ENCODE results near the gene IGLL5. TPM values are rescaled to one million over a fixed set of nuclear protein-coding genes. Genes with fewer than 3 reads are reported as not detected.

IGLL5 gene
- total RNA-seq, 1 donor, result 2.0 TPM

DNA sequence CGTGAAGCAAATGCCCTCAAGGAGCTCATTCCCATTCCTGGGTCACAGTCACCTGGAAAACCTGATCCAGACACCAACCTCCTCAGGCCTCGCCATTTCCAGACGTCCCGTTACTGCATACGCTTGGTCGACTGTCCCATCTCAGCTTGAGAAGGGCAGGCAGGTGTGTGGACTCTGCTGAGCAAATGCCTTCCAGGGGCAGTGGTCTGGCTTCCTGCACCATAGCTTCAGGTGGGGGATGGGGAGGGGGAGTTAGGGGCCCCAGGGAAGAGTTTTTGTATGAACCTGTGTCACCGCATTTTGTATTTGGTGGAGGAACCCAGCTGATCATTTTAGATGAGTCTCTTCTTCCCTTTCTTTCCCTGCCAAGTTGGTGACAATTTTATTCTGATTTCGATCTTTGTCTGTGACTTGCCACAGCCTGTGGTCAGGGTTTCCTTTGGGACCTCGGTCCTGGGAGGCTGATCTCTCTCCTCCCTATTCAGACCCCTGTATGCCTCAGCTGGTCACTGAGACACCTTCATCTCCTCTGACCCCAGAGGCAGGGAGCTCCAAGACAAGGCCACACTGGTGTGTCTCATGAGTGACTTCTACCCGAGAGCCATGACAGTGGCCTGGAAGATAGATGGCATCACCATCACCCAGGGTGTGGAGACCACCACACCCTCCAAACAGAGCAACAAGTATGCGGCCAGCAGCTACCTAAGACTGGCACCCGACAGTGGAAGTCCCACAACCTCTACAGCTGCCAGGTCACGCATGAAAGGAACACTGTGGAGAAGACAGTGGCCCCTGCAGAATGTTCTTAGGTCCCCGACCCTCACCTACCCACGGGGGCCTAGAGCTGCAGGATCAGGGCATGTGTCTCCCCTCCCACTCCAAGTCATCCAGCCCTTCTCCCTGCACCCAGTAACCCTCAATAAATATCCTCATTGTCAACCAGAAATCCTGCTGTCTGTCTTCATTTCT is 22.9 kb downstream of the IGLL5 start:
- H3K4me3 ChIP-seq (ENCODE audit: low read length), result no peak overlapping the region
- H3K4me1 ChIP-seq (ENCODE audit: insufficient read depth, low read length), result peaks cover 26% of the 10 kb centered on the region
- no peaks in the 10 kb centered on the region for H3K27me3 ChIP-seq (ENCODE audit: insufficient read depth, low read length)

DNA sequence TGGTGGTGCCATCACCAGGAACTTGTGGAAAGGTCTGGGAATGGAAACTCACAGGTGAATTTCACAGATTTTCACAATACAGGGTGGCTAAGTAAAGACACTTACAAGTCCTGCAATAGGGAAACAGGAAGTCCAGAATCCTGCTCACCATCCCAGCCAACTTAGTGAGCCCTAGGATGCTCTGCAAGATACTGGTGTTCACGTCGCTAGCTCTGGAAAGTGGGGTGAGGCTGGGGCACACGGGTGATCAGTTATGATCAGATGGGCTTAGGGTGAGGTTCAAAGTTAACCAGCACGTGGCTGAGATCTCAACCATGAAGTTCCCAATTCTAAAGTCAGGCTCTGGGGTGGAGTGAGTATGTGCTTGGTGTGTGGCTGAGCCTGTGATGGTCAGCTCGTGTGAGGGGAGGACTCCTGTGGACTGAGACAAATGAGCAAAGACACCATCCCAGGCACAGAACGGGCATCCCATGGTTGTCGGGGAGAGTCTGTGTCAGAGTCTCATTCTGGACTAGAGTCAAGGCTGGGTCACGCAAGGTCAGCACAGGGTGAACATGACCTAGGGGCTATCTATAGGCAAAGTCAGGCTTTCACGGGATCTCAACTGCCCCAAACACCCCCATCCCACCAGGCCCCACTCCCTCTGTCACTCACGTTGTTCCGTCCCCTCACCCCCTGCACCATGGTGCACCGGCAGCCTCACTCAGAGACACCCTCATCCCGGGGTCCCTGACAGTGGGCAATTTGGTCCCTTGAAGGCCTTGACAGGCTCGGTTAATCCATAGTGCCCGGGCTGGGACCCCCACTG is 23.9 kb downstream of the IGLL5 start:
- H3K4me1 ChIP-seq (ENCODE audit: insufficient read depth, low read length), result peaks cover 26% of the 10 kb centered on the region
- H3K9me3 ChIP-seq (ENCODE audit: low read depth, low read length), result no peaks in the 10 kb centered on the region
- H3K4me3 ChIP-seq (ENCODE audit: low read length), result no peak overlapping the region
- no peaks in the 10 kb centered on the region for H3K27me3 ChIP-seq (ENCODE audit: insufficient read depth, low read length)

More for the DNA sequence above, 22.9 kb downstream of the IGLL5 start:
- H3K9me3 ChIP-seq (ENCODE audit: low read depth, low read length), result no peaks in the 10 kb centered on the region

DNA sequence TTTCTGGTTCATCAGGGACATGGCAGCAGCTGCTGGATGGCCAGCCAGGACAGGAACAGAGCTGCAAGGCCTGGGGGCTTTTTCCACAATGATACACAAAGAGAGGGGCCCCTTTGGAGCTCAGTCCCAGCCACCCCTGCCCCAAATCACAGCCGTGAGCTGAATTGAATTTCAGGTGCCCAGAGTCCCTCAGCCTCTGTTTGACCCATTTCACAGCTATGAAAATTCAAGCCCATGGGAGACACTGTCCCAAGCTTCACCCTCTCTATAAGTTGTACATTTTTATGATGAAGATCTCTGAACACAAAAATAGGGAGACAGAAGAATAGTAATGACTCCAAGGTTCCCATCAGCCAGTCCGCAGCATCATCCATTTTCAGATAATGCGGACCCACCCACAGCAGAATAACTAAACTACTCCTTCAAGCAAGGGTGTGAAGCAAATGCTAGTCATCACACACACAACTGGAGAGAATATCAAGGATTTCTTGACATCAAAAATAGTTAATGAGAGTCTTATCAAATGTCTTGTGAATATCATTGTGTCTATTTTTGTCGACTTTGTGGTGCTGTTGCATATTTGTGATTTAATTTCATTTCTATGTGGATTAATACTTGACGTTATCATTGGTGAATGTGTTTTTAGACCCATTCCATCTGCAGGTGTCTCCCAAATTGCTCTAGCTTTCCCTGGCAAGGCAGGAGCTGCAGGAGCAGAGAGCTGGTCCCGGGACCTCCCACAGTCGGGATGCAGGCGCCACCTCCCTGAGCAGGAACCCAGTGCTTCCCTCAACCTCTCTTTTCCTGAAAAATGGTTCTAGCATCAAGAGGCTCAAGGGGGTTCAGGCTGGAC is 24.7 kb downstream of the IGLL5 start:
- Histone ChIP-seq H3K9me3 (ENCODE audit: low read depth, low read length) (no peaks in the 10 kb centered on the region), H3K4me3 (ENCODE audit: low read length) (no peak overlapping the region), H3K4me1 (ENCODE audit: insufficient read depth, low read length) (peaks cover 26% of the 10 kb centered on the region), H3K27me3 (ENCODE audit: insufficient read depth, low read length) (no peaks in the 10 kb centered on the region)

DNA sequence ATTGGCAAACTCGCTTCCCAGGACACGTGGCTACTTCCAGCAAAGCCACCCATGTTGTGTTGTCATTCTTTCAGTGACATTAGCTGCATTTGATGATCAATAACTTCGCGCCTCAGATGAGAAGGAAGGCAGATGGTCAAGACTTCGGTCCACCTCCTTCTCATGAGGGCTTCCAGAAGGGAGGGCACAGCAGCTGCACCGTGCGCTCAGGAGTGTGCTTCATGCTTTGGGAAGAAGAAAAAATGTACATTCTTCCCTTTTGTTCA is 25.3 kb downstream of the IGLL5 start:
- H3K9me3 ChIP-seq (ENCODE audit: low read depth, low read length), result no peaks in the 10 kb centered on the region

DNA sequence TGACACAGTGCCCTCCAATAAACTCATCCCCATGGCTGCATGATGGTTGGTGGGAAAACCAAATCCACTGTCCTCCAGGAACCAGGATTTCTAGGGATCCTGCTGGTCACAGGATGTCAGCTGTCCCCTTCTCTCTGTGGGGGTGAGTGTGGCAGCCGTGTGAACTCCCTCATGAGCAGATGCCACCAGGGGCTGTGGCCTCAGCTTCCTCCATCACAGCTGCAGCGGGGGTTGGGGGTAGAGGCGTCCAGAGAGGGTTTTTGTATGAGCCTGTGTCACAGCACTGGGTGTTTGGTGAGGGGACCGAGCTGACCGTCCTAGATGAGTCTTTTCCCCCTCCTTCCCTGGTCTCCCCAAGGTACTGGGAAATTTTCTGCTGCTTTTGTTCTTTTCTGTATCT is 26.4 kb downstream of the IGLL5 start:
- no peak overlapping the region for H3K4me3 ChIP-seq (ENCODE audit: low read length)
- H3K4me1 ChIP-seq (ENCODE audit: insufficient read depth, low read length), result peaks cover 26% of the 10 kb centered on the region
- no peaks in the 10 kb centered on the region for H3K9me3 ChIP-seq (ENCODE audit: low read depth, low read length)
- H3K27me3 ChIP-seq (ENCODE audit: insufficient read depth, low read length), result no peaks in the 10 kb centered on the region

More for the DNA sequence above, 25.3 kb downstream of the IGLL5 start:
- Histone ChIP-seq H3K4me1 (ENCODE audit: insufficient read depth, low read length) (peaks cover 26% of the 10 kb centered on the region), H3K4me3 (ENCODE audit: low read length) (no peak overlapping the region), H3K27me3 (ENCODE audit: insufficient read depth, low read length) (no peaks in the 10 kb centered on the region)

DNA sequence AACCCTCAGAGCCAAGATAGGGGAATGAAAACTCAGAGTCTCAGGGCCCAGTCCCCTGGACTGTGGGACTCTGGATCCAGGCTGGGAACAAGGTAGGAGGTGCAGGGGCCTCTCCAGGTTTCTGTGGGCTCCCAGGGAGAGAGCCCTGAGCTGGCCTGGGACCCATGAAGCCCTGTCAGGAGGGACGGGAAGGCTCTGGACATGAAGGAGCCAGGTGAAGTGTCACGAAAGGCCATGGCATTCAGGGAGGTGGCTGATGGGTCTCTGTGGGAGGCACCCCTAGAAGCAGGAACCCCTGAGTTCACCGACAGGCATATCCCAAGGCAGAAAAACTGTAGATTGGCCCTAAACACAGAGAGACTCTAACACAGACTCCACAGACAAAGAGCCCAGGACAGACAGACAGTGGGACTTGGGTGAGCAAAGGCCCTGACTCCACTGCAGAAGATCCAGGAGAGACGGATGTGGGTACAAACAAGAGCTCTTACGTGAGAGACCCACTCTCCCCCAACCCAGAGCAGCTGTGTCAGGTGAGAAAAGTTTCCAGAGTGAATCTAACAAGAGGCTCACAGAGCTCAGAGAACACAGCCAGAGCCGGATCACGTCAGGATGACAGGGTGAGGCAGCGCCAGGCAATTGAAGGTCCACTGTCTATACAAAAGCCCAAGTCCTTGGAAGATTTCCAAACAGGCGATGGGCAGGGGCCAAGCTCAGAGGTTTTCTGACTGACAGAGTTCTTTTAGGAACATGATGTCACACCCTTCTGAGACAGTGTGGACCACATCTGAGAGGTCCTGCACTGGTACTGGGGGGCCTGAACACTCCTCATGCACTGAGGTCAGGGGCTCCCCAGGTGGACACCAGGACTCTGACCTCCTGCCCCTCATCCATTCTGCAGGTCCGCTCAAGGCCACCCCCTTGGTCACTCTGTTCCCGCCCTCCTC is 27.4 kb downstream of the IGLL5 start:
- H3K27me3 ChIP-seq (ENCODE audit: insufficient read depth, low read length), result no peaks in the 10 kb centered on the region
- no peaks in the 10 kb centered on the region for H3K9me3 ChIP-seq (ENCODE audit: low read depth, low read length)
- H3K4me3 ChIP-seq (ENCODE audit: low read length), result no peak overlapping the region
- peaks cover 23% of the 10 kb centered on the region for H3K4me1 ChIP-seq (ENCODE audit: insufficient read depth, low read length)

DNA sequence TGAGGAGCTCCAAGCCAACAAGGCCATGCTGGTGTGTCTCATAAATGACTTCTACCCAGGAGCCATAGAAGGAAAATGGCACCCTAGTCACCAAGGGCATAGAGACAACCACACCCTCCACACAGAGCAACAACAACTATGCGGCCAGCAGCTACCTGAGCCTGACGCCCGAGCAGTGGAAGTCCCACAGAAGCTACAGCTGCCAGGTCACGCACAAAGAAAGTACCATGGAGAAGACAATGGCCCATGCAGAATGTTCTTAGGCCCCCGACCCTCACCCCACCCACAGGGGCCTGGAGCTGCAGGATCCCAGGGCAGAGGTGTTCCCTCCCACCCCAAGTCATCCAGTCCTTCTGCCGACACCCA is 28.0 kb downstream of the IGLL5 start:
- H3K9me3 ChIP-seq (ENCODE audit: low read depth, low read length), result no peaks in the 10 kb centered on the region
- H3K4me1 ChIP-seq (ENCODE audit: insufficient read depth, low read length), result peaks cover 20% of the 10 kb centered on the region
- H3K4me3 ChIP-seq (ENCODE audit: low read length), result no peak overlapping the region
- H3K27me3 ChIP-seq (ENCODE audit: insufficient read depth, low read length), result no peaks in the 10 kb centered on the region

DNA sequence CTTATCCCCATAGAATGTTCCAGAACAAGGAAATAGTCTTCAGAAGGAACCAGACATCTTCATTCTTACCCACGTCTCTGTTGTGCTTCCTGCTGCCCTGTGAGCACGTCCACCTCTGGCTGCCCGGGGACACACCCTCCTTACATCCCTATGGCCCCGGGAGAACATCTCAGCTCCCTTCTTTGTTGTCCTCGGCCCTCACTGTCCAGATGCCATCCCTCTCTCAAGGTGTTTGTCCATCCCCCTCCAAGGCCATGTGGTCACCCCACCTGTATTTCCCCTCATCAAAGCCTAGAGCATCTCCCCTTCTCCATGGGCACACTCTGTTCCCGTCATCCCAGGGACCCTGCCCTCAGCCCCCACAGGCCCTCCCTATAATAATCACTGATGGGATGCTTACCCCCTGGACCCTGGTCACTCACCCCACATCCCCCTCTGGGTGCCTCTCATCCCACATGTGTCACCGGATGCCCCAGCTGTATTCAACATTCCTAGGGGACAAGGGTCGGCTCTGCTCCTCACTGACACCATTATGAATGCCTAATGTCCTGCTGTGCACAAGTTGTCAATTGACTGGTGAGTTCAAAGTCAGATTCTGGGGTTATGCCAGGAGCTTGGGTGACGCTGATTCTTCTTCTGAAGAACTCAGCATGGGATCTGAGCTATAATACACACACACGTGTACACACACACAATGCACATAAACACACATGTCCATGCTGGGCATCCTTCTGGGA is 28.8 kb downstream of the IGLL5 start:
- Histone ChIP-seq H3K4me3 (ENCODE audit: low read length) (no peak overlapping the region), H3K4me1 (ENCODE audit: insufficient read depth, low read length) (peaks cover 17% of the 10 kb centered on the region), H3K27me3 (ENCODE audit: insufficient read depth, low read length) (no peaks in the 10 kb centered on the region), H3K9me3 (ENCODE audit: low read depth, low read length) (no peaks in the 10 kb centered on the region)

DNA sequence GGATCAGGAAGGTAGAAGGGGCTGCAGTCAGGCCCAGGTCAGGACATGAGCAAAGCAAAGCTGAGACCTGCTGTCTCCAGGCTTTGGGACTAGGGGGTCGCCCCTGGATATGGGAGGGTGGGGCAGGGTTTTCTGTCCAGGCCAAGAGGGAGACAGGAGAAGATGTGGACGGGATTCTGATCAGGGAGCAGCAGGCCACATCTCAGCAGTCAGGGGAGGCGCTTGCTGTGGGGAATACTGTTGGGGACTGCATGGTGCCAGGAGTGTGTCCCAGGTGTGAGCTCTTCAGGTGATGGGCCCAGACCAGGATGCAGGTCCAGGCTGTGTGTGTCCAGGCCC is 29.3 kb downstream of the IGLL5 start:
- Histone ChIP-seq H3K4me3 (ENCODE audit: low read length) (no peak overlapping the region), H3K9me3 (ENCODE audit: low read depth, low read length) (no peaks in the 10 kb centered on the region), H3K4me1 (ENCODE audit: insufficient read depth, low read length) (peaks cover 14% of the 10 kb centered on the region), H3K27me3 (ENCODE audit: insufficient read depth, low read length) (no peaks in the 10 kb centered on the region)

DNA sequence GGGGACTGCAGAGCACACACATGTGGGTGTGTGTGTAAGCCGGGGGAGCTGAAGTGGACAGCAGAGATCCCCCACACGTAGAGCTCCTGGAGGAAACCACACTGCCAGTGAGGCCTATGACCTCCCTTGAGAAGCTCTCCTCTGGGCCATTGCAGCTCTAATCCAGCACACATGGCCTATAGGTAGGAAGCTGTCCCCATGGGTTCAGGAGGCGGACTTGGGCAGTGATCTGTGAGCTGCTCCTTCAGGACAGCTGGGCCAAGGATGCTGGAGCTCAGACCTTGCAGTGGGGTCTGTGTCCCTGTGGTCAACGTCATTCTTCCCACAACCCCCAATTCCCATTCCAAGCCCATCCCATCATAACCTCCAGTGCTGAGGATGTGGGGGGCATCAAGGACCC is 29.8 kb downstream of the IGLL5 start:
- Histone ChIP-seq H3K9me3 (ENCODE audit: low read depth, low read length) (no peaks in the 10 kb centered on the region), H3K4me1 (ENCODE audit: insufficient read depth, low read length) (peaks cover 14% of the 10 kb centered on the region), H3K27me3 (ENCODE audit: insufficient read depth, low read length) (no peaks in the 10 kb centered on the region), H3K4me3 (ENCODE audit: low read length) (no peak overlapping the region)

DNA sequence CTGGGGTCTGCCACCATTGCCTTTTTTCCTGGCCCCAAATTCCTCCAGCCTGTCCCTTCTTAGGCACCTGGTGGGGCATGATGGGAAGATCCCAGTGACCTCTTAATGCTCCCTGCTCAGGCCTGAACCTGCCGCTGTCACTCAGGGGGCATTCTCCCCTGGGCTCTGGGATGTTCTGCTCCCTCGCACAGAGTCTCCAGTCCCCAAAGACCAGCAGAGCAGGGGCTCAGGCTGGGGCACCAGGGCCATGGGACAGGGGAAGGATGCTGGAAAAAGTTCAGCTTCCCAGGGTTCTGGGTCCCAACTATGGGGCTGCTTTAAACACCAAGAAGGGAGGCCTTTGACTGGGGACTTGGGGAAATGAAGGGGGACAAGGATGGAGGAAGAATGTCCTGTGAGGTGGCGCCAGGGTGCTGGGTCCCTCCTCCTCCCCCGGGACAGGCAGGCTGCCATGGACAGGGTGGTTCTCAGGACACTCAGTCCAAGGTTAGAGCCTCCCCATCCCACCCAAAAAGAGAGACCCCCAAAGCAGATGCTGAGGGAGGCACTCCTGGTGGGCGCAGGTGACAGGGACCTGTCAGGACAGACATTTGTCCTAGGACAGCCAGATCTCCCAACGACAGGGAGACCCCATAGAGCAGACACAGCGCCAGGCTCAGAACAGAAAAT is 30.8 kb downstream of the IGLL5 start:
- Histone ChIP-seq H3K4me3 (ENCODE audit: low read length) (no peak overlapping the region), H3K4me1 (ENCODE audit: insufficient read depth, low read length) (peaks cover 12% of the 10 kb centered on the region), H3K27me3 (ENCODE audit: insufficient read depth, low read length) (no peaks in the 10 kb centered on the region), H3K9me3 (ENCODE audit: low read depth, low read length) (no peaks in the 10 kb centered on the region)

DNA sequence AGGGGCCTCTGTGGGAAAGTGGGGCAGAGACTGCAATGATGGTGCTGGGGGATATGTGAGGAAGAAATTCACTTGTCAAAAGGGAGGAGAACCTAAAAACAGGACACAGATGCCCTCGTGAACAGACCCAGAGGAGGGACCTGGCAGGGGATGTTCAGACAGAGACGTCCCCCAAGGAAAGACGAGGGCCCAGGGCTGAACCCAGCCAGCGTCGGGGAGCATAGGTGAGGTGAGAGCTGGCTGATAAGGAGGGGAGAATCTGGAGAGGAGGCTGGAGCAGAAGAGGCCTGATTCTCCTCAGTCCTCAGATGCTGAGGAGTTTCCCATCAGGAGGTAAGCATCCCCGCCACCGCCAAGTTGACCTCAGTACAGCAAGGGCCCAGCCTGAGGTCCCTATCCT is 31.4 kb downstream of the IGLL5 start:
- Histone ChIP-seq H3K4me3 (ENCODE audit: low read length) (no peak overlapping the region), H3K9me3 (ENCODE audit: low read depth, low read length) (no peaks in the 10 kb centered on the region), H3K27me3 (ENCODE audit: insufficient read depth, low read length) (no peaks in the 10 kb centered on the region), H3K4me1 (ENCODE audit: insufficient read depth, low read length) (peaks cover 9% of the 10 kb centered on the region)

DNA sequence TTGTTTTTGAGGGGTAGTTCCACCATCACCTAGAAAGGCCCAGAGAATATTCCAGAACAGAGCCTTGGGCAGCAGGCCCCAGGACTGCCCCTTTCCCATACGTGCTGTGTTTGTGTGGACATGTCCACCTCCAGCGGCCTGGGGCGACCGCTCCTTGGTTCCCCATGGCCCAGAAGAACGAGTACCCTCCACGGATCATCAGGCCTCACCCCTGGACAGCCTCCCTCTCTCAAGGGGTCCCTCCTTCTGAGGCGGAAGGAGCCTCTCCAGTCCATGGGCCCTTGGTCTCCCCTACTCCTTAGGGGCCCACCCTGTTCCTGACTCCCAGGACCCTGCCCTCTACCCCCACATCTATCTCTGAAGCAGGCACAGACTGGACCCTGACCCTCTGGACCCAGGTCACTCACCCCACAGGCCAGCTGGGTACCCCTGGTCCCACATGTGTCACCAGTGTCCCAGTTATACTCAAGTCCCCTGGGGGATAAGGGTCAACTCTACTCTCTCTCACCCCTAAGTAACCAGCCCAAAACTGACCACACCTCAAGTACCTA is 32.6 kb downstream of the IGLL5 start:
- Histone ChIP-seq H3K4me1 (ENCODE audit: insufficient read depth, low read length) (peaks cover 10% of the 10 kb centered on the region), H3K9me3 (ENCODE audit: low read depth, low read length) (no peaks in the 10 kb centered on the region), H3K4me3 (ENCODE audit: low read length) (no peak overlapping the region), H3K27me3 (ENCODE audit: insufficient read depth, low read length) (no peaks in the 10 kb centered on the region)
